HG03354 (cell line): ENCODE results near the gene PAK5.

Experiments used
- ATAC-seq: cut with Tn5 transposase; IDR thresholded peaks from one replicate; pipeline ENCODE4 v1.9.1; 2021; ENCODE audit warnings: mild to moderate bottlenecking; ENCODE audit not compliant: unreplicated experiment, poor library complexity, severe bottlenecking

The PAK5 gene

GRCh38 chr20:9551808-9552550, 286.9 kb downstream of the PAK5 start:
- ATAC-seq, result no peak

DNA sequence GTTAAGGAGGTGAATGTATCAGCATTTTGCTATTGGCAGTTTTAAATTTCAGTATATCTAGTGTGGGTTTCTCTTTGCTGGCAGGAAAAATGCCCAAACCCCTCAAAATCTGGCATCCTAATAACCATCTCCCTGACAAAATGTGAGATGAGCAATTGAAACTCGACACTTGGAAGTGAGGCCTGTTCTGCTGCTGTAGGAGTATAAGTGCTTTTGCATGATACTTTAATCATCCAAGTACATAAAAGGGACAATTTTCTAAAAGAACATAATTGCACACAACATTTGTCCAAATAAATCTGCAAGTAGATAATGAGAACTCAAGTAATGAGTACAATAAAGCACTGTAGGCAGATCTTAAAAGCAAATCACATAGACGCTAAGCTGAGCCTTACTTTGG, 288.0 kb downstream of the PAK5 start:
- ATAC-seq, result no peak

DNA sequence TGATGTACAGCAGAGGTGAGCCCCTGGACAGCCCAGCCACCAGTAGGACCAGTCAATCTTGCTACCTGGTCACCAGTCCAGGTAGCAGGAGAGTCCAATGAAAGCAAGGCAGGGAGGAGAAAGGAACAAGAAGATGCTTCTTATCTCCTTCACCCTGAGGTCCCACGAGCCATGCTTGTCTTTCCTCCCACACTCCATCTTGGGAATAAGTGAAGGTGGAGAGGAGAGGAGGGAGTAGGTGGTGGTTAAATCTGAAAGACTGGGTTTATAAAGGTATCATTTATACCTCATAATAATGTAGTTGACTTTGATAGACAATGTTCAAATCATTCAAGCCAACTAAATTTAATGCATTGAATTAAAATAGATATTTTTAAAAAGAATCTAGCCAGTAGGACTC, 288.6 kb downstream of the PAK5 start:
- ATAC-seq, result no peak

GRCh38 chr20:9543214-9543613, 295.7 kb downstream of the PAK5 start:
- no peak for ATAC-seq

DNA sequence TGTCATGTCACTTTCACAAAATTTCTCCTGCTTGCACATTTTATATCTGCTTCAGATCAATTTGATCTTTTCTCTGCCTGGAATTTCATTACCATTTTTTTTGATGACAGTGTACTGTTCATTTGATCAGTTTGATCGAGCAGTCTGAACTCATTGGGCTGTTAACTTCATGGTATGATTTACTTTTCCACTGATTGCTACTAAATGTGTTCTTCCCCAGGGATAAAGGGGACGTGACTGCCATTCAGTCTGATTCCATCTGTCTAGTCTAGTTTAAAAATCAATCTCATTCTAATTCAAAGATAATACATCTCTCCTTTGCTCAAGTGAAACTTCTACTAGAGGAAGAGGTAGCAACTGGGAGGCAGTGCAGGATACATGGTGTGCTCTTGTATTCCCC, 303.4 kb downstream of the PAK5 start:
- no peak for ATAC-seq

DNA sequence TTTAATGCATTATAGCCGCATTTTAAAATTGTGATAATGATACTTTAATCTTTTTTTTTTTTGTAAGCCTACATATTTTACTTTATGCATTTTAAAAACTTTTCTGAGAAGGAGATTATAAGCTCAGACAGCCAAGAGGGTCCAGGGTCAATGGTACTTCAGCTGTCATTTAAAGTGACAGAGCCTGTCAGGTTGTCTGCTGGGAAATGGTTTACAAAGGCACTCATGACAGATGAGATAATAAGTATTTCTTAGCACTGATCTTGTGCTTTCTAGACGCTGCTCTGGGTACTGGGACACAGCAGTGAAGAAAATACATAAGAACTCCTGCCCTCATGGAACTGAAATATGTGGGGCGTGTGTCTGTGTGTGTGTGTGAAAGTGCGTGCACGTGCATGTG, 304.9 kb downstream of the PAK5 start:
- ATAC-seq, result no peak

GRCh38 chr20:9532069-9532838, 306.6 kb downstream of the PAK5 start:
- no peak for ATAC-seq

- ATAC-seq, result no peak
Observed at GRCh38 chr20:9531581-9531980, 307.3 kb downstream of the PAK5 start.

DNA sequence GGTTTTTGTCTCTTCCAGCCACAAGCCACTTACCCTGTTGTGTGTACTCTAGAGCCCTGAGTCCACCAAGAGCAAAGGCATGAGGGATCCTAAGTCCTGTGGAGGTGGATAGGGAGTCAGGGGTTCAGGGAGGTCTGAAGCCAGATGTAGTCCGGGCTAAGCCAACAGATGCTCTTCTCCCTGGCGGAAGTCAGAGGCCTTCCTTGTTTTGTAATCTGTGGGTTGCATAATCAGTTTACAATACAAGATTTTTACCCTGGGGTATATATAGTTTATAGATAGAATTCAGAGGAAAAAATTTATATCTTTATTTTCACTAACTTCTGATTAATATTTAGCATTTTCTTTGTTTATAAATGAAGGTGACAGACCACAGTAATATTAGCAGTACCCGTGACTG, 315.2 kb downstream of the PAK5 start:
- ATAC-seq, result no peak

- no peak for ATAC-seq
Observed at GRCh38 chr20:9520086-9520485, 318.8 kb downstream of the PAK5 start.

GRCh38 chr20:9518576-9519175, 320.2 kb downstream of the PAK5 start:
- ATAC-seq, result no peak

DNA sequence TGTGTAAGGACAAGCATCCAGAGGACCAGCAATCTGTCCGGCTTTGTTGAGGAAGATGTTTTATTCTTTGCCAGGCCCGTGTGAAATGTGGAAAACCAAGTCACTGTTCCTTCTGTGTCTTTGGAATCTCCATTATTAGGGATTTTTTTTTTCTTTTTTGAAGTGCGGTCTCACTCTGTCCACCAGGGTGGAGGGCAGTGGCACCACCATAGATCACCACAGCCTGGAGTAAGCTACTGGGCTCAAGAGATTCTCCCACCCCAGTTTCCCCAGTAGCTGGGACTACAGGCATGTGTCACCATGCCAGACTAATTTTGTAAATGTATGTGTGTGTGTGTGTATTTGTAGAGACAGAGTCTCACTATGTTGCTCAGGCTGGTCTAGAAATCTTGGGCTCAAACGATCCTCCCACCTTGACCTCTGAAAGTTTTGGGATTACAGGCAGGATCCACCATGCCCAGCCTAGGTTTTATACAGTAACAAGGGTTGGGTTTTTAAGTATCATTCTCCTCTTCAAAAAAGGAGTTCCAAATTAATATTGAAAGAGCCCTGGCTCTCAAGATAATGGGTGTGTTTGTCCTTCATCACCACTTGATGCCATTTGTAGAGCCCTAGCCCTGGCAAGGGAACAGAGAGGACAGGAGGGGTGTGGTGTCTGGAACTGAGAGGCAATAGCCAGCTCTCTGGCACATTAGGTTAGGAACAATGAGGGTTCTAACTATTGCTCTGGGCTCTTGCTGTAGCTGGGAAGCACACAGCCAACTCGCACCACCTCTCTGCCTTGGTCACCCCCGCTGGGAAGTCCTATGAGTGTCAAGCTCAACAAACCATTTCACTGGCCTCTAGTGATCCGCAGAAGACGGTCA, 321.3 kb downstream of the PAK5 start:
- ATAC-seq, result no peak

DNA sequence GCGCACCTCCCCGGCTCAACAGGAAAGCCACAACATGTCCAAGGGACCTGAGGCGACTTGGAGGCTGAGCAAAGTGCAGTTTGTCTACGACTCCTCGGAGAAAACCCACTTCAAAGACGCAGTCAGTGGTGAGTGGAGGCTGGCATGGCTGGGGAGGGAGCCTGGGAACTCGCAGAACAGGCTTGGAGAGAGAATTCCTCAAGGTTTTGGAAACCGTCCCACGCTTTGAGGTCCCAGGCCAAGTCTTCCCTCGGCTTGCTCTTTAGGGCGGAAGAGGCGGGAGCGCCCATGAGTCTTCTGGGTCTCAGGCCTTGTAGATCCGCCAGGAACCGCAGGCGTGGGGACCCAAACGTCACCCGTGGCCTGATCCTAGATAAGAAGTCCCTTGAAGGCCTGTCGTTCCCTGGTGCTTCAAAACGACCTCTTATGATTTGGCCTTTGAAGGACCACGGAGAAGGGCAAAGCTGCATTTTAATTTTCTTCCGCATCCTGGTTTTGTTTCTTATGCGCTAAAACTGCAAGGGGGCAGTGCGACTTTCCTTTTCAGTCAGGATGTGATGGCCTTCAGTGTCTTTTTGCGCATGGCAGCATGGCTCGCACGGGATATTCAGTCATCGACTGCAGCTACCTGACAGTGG, 322.5 kb downstream of the PAK5 start:
- ATAC-seq, result no peak

- ATAC-seq, result no peak
Observed at GRCh38 chr20:9515741-9516233, 323.1 kb downstream of the PAK5 start.

DNA sequence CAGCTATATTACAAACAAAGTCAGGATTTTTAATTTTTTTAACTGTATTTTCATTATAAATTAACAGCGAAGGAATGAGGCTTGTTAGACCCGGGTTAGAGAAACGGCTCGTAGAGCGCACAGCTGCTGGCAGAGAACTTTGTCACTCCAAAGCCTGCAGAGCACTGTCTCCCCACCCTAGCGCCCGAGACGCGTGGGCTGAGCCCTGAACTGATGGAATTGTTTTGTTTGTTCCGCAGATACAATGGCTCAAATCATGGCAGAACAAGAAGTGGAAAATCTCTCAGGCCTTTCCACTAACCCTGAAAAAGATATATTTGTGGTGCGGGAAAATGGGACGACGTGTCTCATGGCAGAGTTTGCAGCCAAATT, 323.7 kb downstream of the PAK5 start:
- ATAC-seq, result no peak

DNA sequence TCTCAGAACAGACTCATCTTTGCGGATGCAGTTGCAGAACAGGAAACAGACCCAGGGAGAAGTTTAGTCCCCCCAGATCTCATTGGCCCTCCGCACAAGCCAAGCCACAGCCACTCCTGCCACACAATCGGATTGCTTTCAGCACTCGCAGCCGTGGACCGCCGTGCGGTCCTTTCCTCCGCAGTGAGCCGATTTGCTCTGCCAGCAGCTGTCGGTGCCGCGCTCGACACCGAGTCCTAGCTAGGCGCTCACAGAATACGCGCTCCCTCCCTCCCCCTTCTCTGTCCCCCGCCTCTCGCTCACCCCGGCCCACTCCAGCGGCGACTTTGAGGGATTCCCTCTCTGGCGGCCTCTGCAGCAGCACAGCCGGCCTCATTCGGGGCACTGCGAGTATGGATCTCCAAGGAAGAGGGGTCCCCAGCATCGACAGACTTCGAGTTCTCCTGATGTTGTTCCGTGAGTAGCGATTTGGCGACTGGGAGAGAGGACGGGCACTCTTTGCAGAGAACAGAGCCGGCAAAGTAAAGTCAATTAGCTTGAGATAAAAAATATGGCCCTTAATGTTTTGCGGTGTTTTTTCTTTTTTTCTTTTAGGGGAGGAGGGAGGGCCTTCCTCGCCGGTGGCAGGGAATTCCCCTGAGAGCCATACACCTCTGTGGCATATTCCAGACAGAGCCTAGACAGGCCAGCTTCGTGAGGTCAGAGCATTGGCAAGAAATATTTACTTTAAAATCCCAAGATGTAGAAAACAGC, 324.2 kb downstream of the PAK5 start, which contains the start of gene LAMP5:
LAMP5 (plus strand) TSS at position 130 of the 753 bp plus-strand sequence; CDS start at position 393, 263 bp downstream.
- ATAC-seq, result peak; percentile 41

DNA sequence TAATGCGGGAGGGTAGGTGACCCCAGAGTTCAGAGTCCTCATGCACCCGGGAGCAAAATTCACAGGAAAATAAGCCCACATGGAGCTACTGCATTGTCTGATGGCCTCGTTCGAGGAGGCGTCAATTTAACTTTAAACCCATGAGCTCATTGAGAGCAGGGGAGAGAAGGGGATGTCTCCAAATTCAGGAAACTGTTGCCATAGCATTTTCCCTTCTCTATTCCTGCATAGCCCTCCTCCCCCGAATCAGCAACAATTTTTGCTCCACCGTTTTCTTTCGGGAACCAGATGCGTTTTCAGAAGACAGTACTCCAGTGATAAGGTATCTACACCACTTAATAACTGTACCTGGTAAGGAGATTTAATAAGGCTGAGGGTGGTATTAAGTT, 324.8 kb downstream of the PAK5 start:
- no peak for ATAC-seq

DNA sequence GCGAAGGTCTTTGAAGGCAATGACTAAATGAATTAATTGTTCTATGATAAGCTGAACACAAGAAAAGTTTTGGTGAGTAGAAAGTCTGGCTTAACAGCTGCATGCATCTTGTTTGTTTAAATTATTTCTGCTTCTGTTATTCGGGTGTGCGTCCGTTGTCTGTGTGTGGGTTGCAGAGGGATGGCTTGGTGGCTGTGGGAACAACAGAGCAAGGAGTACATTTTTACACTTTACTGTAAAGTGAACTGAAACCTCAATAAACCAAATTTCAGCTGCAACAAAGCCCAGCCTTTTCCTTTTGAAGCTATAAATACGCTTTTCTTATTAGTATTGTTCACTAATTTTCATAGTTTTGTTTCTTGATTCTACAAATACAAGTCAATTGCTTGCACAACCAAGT, 328.0 kb downstream of the PAK5 start:
- ATAC-seq, result no peak

GRCh38 chr20:9509246-9509645, 329.6 kb downstream of the PAK5 start:
- ATAC-seq, result no peak
